GM18861 (cell line): ENCODE measurements around the gene MYOM1.
"Not testable (repeated sequence)": the region's sequence is repeated elsewhere in the genome, so short reads cannot be mapped to it uniquely, and the experiment has no call there.

Experiments
- ATAC-seq: cut with Tn5 transposase; IDR thresholded peaks from one replicate; pipeline ENCODE4 v1.9.1; 2021; ENCODE audit not compliant: unreplicated experiment

MYOM1 gene

DNA sequence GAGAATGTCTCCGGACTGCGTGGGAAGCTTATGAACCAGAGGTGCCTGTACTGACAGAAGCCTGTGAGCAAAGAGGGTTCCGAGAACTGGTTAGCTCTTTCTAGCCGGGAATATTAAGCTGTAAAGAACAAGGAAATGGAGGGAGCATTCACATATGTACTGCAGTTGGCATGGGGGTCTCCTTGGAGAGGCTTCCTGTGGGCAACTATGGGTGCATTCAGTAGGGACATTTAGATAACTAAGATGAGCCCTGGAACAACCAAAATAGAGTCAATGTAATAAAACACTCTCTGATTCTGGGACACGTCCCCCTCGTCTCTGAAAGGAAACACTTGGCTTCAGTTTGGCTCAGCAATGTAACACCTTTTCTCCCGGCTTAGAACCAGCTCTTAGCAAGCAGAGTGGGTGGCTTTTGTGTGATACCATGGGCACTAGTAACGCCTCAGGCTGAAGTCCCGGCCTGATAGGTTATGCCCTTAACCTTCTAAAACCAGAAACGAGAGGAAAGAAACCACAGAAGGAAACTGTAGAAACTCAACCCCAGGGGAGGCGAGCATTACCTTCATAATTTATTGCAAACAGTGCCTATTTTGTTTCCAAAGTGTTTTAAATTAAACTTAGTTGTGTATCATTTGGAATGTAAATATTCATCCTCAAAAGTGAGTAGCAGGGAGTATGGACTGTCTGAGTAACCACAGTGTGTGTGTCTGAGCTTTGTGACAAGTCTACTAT is 158.0 kb downstream of the MYOM1 start:
- no peak for ATAC-seq

DNA sequence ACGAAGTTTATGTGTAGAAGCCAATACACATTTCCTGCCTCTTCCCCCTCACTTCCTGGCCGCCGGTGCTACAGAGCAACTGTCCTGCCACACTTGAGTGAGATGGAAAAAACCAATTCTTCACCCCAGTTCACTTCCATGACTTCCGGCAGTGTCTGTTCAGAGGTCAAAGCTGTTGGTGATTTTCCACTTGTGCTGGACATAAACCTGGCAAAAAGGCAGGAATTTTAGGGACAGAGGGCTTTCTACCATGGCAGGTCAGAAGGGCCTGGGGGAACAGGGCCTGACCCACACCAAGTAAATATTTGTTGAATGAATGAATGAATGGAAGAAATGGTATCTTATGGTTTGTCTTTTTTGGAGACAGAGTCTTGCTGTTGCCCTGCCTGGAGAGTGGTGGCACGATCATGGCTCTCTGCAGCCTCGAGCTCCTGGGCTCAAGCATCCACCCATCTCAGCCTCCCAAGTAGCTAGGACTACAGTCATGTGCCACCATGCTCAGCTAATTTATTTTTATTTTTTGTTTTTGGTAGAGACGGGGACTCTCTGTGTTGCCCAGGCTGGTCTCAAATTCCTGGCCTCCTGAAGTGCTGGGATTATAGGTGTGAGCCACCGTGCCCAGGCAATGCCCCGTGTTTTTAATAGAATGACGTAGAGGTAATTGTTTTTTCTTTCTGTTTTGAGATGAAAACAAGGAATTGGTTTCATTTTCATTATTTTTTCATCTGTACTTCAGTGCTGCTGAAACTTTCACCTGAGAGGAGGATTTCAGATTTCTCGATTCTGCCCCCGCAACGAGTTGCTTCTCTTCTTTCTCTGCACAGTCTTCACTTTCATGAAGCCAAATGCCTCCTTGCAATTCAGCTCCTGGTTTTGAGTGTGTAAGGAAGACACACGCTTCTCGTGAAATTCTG is 158.8 kb downstream of the MYOM1 start:
- no peak for ATAC-seq

- ATAC-seq: no peak
These were observed 160.5 kb downstream of the MYOM1 start for GRCh38 chr18:3059272-3059671.

- ATAC-seq: no peak
These were observed 161.2 kb downstream of the MYOM1 start for GRCh38 chr18:3058328-3059191.

DNA sequence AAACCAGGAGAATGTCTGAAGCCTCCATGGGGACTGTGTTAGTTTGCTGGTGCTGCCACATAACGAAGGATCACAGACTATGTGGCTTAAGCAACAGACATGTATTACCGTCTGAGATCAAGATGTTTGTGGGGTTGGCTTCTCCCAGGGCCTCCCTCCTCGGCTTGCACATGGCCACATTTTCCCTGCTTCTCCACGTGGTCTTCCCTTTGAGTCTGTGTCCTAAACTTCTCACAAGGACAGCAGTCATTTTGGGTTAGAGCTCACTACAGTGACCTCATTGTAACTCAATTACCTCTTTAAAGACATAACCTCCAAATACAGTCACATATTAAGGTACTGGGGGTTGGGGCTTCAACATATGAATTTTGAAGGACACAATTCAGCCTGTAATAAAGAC is 162.2 kb downstream of the MYOM1 start:
- no peak for ATAC-seq

GRCh38 chr18:3056311-3056710 is 163.5 kb downstream of the MYOM1 start:
- no peak for ATAC-seq

GRCh38 chr18:3055816-3056215 is 164.0 kb downstream of the MYOM1 start:
- no peak for ATAC-seq

GRCh38 chr18:3055186-3055728 is 164.5 kb downstream of the MYOM1 start:
- ATAC-seq: no peak

GRCh38 chr18:3054780-3055179 is 165.0 kb downstream of the MYOM1 start:
- no peak for ATAC-seq

DNA sequence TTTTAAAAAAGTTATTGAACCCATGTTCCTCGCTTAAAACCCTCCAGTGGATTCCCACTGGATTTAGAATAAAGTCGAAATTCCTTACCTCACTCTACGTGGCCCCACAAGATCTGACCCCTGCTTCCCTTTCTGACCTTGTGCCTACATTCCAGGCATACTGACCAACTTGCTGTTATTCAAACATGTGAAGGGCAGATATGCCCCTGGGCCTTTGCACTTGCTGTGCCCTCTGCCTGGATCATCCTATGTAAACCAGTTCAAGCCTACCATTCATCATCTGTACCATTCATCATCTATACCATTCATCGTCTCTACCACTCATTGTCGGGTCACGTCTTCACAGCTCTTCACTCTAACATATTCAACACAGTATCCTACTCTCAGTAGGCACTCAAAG is 165.6 kb downstream of the MYOM1 start:
- ATAC-seq: no peak

GRCh38 chr18:3053081-3053480 is 166.7 kb downstream of the MYOM1 start:
- ATAC-seq: no peak

GRCh38 chr18:3052411-3052758 is 167.4 kb downstream of the MYOM1 start:
- ATAC-seq: no peak

DNA sequence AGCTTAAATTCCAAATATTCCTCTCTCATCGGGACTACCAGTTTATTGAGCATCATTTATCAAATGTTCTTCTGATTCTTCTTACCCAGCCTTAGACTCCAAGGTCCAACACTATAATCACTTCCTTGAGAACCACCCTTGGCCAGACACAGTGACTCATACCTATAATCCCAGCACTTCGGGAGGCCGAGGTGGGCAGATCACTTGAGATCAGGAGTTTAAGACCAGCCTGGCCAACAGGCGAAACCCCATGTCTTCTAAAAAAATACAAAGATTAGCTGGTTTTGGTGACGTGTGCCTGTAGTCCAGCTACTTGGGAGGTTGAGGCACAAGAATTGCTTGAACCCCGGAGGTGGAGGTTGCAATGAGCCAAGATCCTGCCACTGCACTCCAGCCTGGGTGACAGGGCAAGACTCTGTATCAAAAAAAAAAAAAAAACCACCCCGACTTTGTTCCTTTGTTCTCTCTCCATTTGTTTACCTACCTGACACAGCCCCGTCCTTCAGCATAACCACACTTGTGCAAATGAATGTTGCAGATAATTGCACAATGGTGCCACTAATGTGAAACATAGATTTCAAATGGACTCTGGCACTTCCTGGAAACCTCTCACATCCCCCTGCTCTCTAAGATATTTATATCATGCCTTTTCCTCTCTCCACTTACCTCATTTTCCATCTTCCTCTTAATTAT is 167.9 kb downstream of the MYOM1 start:
- no peak for ATAC-seq

DNA sequence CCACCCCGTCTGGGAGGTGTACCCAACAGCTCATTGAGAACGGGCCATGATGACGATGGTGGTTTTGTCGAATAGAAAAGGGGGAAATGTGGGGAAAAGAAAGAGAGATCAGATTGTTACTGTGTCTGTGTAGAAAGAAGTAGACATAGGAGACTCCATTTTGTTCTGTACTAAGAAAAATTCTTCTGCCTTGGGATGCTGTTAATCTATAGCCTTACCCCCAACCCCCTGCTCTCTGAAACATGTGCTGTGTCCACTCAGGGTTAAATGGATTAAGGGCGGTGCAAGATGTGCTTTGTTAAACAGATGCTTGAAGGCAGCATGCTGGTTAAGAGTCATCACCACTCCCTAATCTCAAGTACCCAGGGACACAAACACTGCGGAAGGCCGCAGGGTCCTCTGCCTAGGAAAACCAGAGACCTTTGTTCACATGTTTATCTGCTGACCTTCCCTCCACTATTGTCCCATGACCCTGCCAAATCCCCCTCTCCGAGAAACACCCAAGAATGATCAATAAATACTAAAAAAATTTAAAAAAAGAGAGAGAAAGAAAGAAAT is 169.8 kb downstream of the MYOM1 start:
- ATAC-seq: not testable (repeated sequence)

GRCh38 chr18:3048820-3049349 is 170.9 kb downstream of the MYOM1 start:
- ATAC-seq: no peak

GRCh38 chr18:3048121-3048520 is 171.6 kb downstream of the MYOM1 start:
- ATAC-seq: no peak

DNA sequence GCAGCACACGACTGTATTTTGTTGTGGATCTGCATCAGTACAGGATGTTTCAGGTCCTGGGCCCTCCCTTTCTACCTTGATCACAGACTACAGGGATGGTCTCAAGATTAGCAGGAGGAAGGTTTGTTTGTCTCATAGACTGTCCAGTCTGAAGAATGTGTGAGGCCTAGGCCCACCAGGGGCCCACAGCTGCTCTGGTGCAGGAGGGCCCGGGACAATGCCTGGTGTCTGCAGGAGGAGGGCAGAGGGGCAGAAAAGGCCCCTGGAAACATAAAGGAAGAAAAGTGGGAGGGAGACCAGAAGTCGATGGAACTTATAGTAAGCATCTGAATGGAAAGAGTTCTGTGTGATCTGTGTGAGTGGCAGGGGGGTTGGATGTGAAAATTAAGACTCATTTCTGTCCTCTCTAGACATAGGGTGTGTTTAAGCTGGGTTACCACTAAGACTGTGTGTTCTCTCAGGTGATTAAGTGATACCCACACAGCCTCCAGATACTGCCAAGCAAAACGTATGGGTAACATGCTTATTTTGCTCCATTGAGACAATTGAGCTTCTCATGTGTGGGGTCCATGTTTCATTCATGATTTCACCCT is 173.5 kb downstream of the MYOM1 start:
- ATAC-seq: no peak

- ATAC-seq: no peak
These were observed 174.7 kb downstream of the MYOM1 start for GRCh38 chr18:3044931-3045698.

DNA sequence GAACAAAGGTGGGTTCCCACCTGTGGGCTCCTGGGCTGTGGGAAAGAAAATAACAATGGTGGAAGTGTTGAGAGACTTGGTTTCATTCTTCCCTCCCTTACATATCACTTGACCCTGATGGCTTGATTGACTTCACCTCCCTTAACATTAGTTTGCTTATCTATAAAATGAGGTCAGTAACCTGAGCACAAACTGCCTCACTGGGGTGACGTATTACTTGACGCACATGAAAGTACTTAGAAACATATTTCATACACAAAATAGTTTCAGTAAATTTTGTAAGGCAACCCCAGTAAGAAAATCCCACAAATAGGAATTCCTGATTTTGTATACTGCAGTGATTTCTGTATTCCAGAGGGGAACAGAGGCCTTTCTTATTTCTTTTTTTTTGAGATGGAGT is 177.4 kb downstream of the MYOM1 start:
- ATAC-seq: no peak
